Nephron progenitor cell (in vitro differentiated cells): Measurements from ENCODE around the gene NXN.
A peak's percentile ranks its signal among the peaks of the same experiment; 100 is the strongest.

ENCODE experiments used
- DNase-seq: peaks from one replicate; pipeline ENCODE4 v3.0.0; 2021
- H3K27ac Mint-ChIP-seq: 2 replicates; pipeline ENCODE4 v1.8.0; 2021; ENCODE audit warnings: mild to moderate bottlenecking, moderate library complexity, mixed read lengths
- H3K27me3 Mint-ChIP-seq: 2 replicates; pipeline ENCODE4 v1.8.0; 2021; ENCODE audit warnings: mild to moderate bottlenecking, low read depth, mixed read lengths; ENCODE audit not compliant: poor library complexity
- H3K36me3 Mint-ChIP-seq: 2 replicates; pipeline ENCODE4 v1.8.0; 2021; ENCODE audit warnings: low read depth, mixed read lengths
- H3K4me1 Mint-ChIP-seq: 2 replicates; pipeline ENCODE4 v1.8.0; 2021; ENCODE audit warnings: mixed read lengths
- H3K4me3 Mint-ChIP-seq: 2 replicates; pipeline ENCODE4 v1.8.0; 2021; ENCODE audit warnings: mild to moderate bottlenecking, moderate library complexity, mixed read lengths
- H3K9me3 Mint-ChIP-seq: 2 replicates; pipeline ENCODE4 v1.8.0; 2021; ENCODE audit warnings: mild to moderate bottlenecking, moderate library complexity, mixed read lengths
- CTCF ChIP-seq: fragments of 200-600 bp; sonication (generic); IDR thresholded peaks from 2 replicates; pipeline ENCODE4 v1.5.0; 2021; ENCODE audit warnings: antibody characterized with exemption

Gene NXN

DNA sequence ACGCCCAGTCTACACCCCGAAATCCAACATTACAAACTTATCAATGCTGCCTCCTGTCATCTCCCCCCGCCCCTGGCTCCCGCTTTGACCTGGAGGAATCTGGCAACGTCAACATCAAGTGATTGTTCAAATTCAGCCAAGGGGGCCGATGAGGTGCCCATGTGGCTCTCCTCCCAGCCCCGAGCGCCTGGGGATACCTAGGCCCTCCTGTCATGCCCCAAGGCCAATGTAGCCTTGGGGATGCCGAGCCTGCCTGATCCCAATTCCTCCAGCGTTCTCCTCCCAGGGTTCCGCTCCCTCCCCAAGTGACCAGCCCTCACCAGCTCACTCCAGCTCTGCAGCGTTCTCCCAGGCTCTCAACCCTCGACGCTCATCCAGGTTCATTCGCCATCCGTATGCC, 59.4 kb downstream of the NXN start:
- no peak for TF ChIP-seq CTCF
- no peak overlapping the region for H3K4me3 Mint-ChIP-seq

DNA sequence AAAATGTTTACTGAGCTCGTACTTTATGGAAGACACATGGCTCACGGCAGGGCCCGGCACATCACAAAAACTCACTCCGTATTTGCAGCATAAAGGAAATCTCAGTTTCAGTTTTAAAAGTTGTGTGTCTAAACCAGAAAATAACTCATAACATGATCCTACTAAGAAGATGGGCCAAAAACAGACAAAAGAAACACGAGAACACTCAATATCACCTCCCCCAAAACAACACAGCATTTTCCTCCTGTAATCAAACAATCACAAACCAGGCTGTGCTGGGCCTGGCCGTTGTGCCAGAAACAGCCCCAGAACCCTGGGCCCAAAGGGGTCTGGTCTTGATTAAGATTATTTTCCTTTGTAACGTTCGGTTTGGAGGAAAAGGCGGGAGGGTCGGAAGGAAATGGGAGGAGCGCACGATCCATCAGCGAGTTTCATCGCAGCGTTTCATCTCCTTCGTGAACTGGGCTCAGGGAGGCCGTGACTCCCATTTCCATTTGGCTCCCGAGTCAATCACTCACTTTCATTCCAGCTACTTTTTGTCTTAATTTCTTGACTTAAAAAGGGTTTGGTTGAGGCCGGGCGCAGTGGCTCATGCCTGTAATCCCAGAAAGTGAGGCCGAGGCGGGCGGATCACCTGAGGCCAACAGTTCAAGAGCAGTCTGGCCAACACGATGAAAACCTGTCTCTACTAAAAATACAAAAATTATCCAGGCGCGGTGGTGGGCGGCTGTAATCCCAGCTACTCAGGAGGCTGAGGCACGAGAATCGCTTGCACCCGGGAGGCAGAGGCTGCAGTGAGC, 61.4 kb downstream of the NXN start:
- TF ChIP-seq CTCF = no peak
- peaks cover 28% of the 10 kb centered on the region for H3K9me3 Mint-ChIP-seq
- peak overlapping the region; percentile 89 for H3K27ac Mint-ChIP-seq
- peaks cover 5% of the 10 kb centered on the region for H3K27me3 Mint-ChIP-seq
- H3K36me3 Mint-ChIP-seq = peaks cover 74% of the 10 kb centered on the region
- no peak overlapping the region for H3K4me3 Mint-ChIP-seq
- peaks cover 51% of the 10 kb centered on the region for H3K4me1 Mint-ChIP-seq
- no peak for DNase-seq

More for the DNA sequence above, 59.4 kb downstream of the NXN start:
- peaks cover 3% of the 10 kb centered on the region for H3K27me3 Mint-ChIP-seq
- peaks cover 72% of the 10 kb centered on the region for H3K36me3 Mint-ChIP-seq
- peaks cover 50% of the 10 kb centered on the region for H3K4me1 Mint-ChIP-seq
- DNase-seq = no peak
- peaks cover 31% of the 10 kb centered on the region for H3K9me3 Mint-ChIP-seq
- peak overlapping the region; percentile 73 for H3K27ac Mint-ChIP-seq

GRCh38 chr17:917391-917811, 62.2 kb downstream of the NXN start:
- Mint-ChIP-seq H3K36me3 (peaks cover 70% of the 10 kb centered on the region), H3K9me3 (peaks cover 28% of the 10 kb centered on the region), H3K27ac (peak overlapping the region; percentile 82), H3K4me3 (peak overlapping the region; percentile 19), H3K4me1 (peaks cover 53% of the 10 kb centered on the region), H3K27me3 (peaks cover 5% of the 10 kb centered on the region)
- no peak for TF ChIP-seq CTCF
- no peak for DNase-seq

- TF ChIP-seq CTCF = no peak
- H3K36me3 Mint-ChIP-seq = peaks cover 60% of the 10 kb centered on the region
- H3K27ac Mint-ChIP-seq = peak overlapping the region; percentile 95
- H3K4me1 Mint-ChIP-seq = peaks cover 59% of the 10 kb centered on the region
- H3K4me3 Mint-ChIP-seq = no peak overlapping the region
- DNase-seq = no peak
- H3K9me3 Mint-ChIP-seq = peaks cover 25% of the 10 kb centered on the region
- peaks cover 8% of the 10 kb centered on the region for H3K27me3 Mint-ChIP-seq
These were observed 63.3 kb downstream of the NXN start for GRCh38 chr17:916315-916714.

GRCh38 chr17:915538-916201, 63.9 kb downstream of the NXN start:
- H3K4me3 Mint-ChIP-seq = no peak overlapping the region
- TF ChIP-seq CTCF = no peak
- peaks cover 66% of the 10 kb centered on the region for H3K4me1 Mint-ChIP-seq
- DNase-seq = no peak
- peak overlapping the region; percentile 95 for H3K27ac Mint-ChIP-seq
- peaks cover 53% of the 10 kb centered on the region for H3K36me3 Mint-ChIP-seq
- H3K9me3 Mint-ChIP-seq = peaks cover 25% of the 10 kb centered on the region
- H3K27me3 Mint-ChIP-seq = peaks cover 8% of the 10 kb centered on the region
